OCI-LY7 (cell line): ENCODE measurements around the gene KCNK13.

Experiments
- CTCF ChIP-seq: fragments of 200-600 bp; sonication (generic); conservative IDR thresholded peaks from 2 replicates; pipeline ENCODE4 v1.5.1; 2014; ENCODE audit warnings: mild to moderate bottlenecking, antibody characterized with exemption, low read length, moderate library complexity, mixed read lengths
- EZH2phosphoT487 ChIP-seq: fragments of 200-600 bp; sonication (generic); IDR thresholded peaks from 2 replicates; pipeline ENCODE4 v1.6.1; 2018; ENCODE audit warnings: low read depth, borderline replicate concordance, mild to moderate bottlenecking, mixed run types, antibody characterized with exemption, low read length, moderate library complexity, mixed read lengths

GRCh38 chr14:90062822-90063539 is 1.2 kb downstream of the KCNK13 start:
- TF ChIP-seq CTCF (no peak), EZH2phosphoT487 (no peak)
